Measurements from ENCODE around the gene M1AP.

M1AP gene

DNA sequence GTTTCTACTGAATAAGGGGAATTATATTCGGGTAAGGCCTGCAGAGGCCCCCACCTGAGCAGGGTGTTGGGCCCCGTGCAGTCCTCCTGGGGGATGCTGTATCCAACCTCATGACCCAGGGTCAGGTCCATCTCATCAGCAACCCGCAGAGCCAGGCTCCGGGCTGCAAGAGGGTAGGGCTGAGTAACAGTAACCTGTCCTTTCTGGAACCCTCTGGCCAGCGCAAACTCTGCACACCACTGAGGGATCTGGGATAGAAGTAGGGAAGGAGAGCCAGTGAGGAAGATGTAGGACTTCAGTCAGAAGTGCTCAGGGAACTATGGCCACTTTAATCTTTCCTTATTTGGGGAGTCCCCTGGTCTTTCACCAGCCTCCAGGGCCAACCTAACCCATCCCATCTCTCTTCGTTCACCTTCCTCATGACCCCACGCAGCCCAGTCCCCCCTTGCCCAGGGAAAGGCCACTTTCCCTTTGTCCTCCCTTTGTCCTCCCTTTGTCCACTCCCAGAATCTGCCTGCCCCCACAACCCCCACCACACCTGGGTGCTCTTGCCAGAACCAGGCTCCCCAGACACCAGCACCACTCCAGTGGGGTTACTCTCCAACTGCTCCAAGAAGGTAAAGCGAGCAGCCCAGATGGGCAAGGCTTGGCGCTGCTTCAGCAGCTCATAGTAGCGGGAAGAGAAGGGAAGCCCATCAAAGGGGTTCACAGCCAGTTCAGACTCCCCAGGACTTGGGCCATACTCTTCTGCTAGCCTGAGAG is 123.0 kb downstream of the M1AP start:
- no peak for DNase-seq (ENCODE audit: low read depth)

DNA sequence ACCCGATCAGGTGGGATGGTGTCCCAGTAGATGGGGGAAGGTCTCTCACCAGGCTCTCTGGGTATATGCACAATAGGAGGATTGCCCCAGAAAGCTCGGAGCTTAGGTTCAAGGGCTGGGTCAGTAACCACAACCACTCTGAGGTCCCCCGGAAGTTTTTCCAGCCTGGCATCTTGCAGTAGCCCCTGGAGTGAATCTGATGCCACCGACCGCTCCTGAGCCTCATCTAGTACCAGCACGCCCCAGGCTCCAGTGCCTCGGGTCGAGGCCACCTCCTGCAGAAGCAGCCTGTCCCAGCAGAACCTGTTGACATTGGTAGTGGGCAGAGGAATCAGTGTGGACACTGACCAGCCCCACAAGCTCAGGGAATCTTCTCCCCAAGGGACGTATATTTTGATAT is 124.1 kb downstream of the M1AP start:
- DNase-seq (ENCODE audit: low read depth), result no peak

DNA sequence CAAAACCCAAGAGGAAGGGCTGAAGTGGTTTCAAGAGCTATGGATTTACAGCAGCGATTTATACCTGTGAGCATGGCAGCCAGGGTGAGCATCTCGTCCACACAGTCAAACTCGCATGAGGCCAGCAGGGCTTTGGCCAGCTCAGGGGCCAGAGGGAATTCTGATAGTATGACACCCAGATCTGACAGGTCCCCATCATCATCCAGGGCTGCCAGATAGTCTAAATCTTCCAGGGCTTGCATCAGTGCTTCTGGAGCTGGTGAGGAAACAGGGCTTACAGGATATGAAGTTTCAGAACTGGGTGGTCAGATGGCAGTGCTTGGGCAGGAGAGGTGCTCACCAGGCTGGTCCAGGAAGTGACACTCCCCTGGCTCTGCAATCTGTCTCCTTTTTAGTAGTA is 125.6 kb downstream of the M1AP start:
- no peak for DNase-seq (ENCODE audit: low read depth)

DNA sequence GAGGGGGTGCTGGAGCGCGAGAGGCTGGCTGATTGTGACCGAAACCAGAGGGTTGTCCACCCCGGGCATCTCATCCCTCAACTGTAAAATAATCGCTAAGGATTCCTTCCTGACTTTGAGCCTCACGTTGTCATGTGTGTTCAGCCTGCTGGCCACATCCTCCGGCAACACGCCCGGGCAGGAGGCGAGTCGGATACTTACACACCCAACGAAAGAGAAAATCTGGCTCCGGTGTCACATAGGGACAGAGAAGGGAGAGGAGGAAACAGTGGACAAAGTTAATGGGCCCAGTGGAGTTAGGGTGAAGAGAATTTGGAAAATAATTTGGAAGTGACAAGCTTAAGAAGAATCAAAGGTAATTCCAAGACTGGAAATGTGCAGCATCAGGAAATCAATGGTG is 131.5 kb downstream of the M1AP start:
- DNase-seq (ENCODE audit: low read depth), result no peak

DNA sequence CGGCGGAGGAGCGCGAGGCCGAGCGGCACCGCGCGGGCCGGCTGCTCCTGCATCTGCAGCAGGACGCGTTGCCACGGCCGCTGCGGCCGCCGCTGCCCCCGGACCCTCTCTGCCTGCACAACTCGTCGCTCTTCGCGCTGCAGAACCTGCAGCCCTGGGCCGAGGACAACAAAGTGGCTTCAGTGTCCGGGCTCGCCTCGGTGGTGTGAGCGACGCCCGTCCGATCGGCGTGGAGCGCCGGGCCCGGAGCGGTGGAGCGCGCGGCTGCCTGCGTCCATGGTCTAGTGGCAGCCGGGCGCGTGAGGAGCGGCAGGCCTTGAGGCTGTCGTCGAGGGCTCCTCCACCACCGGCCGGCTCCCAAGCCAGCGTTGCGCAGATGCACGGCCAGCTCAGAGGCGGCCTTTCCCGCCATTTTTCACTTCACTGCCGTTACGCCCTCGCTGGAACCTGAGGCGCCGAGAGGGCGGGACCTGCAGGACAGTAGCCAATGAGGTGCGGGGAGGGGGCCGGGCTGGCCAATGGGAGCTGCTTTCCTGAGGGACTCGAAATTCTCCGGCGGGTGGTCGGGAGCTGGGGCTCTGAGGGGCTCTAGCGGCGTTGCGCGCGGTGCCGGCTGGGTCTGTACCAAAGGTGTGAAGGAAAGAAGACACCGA is 132.0 kb downstream of the M1AP start:
- peak; percentile 46 for DNase-seq (ENCODE audit: low read depth)

DNA sequence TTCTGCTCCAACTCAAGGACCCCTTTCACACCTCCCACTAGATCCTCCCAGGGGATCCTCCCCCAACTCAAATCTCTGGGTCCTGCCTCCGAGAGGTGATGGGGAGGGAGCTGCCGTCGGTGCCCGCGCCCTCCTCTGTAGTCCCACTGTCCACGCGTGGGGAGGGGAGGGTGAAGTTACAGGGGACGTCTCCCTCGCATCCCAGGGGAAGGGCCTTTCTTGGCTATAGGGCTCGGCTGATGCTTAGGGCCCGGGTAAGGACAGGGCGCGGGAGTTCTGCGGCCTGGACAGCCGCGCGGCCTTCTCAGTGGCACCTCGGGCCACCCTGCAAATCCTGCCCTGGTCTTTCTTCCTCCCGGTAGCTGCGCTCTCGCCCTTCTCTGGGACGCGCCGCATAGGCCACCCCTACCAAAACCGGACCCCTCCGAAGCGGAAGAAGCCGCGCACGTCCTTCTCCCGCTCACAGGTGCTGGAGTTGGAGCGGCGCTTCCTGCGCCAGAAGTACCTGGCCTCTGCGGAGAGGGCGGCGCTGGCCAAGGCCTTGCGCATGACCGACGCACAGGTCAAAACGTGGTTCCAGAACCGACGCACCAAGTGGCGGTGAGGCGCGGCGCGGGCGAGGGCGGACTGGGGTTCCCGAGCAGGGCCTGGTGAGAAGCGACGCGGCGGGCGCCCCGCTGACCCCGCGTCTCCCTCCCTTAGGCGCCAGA is 132.7 kb downstream of the M1AP start:
- no peak for DNase-seq (ENCODE audit: low read depth)

DNA sequence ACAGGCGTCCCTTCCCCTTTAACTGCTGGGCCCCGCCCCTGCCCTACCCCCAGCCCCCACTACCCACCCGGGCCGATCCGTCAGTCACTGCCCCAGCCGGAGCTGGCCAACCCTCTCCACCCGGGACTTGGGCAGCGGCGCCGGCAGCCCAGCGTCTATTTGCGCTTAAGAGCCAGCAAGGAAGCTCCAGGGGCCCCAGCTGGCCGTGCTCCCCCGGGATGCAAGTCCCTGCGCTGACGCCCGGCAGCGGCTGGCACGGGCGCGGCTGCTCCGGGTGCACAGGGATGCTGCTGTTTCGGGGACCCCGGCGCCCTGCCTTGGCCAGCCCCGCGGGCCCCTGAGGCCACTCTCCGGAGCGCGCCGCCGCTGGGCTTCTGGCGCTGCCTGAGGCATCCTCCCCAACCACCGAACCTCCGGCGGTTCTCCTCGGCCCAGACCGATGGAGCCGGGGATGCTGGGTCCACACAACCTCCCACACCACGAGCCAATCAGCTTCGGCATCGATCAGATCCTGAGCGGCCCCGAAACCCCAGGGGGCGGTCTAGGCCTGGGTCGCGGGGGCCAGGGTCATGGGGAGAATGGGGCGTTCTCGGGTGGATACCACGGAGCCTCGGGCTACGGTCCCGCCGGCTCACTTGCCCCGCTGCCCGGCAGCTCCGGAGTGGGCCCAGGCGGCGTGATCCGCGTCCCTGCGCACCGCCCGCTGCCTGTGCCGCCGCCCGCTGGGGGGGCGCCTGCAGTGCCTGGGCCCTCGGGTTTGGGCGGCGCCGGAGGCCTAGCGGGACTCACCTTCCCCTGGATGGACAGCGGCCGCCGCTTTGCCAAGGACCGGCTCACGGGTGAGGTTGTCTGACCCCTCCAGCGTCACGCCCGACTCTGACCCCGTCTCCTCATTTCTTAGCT is 133.5 kb downstream of the M1AP start, which contains the start of gene TLX2:
Gene TLX2, plus strand, starts transcription at position 83 of the 903 bp plus-strand sequence. Its CDS starts 357 bp downstream, at position 440.
- no peak for DNase-seq (ENCODE audit: low read depth)

DNA sequence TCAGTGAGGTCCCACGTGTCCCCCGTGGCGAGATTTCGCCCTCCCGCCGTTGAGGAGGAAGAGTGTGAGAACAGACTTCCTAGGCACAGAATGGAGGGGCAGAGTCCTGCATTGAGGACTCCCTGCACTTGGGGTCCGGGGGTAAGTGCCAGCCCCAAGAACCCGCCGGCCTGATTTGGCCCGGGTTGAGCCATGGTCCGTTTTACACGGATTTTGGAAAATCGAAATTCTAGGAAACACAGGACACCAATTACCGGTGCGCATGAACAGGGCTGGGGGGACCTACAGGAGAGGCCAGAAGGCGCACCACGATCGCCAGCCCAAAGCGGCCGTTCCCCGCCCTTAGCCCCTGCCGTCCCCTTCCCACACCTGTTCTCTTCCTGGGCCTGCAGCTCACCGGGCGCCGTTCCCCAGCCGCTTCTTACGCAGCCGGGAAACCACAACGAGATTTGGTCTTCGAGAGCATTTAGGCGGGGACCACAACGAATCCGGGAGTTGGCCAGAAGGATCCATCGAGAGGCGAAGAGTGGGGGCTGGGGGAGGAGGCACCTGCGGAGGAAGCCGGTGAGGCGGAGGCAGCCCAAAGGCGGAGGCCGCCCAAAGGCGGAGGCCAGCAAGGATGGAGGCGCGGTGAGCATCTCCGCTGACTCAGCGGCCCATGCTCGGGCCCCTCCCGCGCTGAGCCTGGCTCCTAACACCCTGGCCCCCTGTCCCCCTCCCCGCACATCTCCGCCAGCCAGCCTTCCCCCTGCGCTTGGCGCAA is 134.3 kb downstream of the M1AP start:
- DNase-seq (ENCODE audit: low read depth), result no peak

DNA sequence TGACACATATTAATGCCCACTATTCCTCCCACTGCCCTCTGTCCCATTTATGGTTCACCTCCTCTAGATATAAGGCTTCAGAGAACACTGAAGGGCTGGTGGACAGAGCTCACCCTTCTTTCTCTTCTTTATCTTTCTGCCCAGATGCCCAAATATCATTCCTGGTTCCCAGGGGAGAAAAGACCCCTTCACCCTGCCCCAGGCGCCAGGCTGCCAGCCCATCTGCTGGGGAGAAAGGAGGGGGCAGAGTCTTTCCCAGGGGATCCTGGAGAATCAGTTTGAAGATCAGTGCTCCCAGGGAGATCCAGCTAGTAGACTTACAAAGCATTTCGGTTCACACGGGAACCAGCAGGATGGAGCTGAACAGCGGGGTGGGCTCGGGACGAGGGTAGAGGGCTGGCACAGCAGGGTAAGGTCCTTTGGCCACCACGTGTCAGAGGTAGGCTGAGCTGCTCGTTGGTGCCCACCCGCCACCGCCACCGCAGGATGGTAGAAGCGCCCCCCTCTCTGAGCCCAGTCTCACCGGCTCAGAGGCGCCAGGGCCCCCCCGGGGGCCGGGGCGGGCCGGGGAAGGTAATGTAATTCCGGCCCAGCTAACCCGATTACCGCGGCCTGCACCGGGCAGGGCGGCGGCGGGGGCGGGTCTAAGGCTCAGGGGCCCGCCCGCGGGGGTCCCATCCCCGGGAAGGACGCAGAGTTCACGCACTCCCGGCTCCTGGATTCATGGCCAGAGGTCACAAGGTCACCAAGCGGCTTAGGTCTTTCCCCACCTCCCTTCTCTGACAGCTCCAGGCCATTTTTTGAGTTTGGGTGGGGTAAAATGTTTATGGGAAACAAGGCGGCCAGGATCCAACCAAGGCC is 135.2 kb downstream of the M1AP start:
- no peak for DNase-seq (ENCODE audit: low read depth)

DNA sequence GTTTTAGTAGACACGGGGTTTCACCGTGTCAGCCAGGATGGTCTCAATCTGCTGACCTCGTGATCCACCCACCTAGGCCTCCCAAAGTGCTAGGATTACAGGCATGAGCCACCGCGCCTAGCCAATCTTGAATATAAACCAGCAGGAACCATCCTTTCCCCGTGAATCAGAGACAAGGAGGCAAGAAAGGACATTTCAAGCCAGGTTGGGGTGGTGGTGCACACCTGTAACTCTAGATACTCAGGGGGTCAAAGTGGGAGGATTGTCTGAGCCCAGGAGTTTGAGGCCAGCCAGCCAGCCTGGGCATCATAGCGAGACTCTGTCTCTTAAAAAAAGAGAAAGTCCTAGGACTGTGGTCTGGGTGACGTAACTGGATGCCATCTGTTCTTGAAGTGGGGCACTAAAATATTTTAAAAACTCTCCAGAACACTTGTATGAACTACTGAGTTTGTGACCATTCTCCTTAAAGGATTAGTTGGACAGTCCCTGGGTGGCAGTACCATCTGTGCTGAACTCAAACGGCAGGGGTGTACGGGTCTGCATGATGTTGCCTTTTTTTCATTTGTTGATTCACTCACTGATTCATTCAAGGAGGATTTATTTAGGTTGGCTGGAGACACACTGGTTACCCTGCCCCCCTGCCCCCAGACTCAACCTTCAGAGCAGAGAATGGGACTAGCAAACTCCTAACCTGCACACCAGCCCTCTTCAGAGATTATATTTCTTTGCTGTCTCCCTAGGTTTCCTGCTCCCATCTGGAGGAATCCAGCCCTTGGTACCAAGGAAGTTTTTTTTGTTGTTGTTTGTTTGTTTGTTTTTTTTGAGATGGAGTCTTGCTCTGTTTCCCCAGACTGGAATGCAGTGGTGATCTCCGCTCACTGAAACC is 136.8 kb downstream of the M1AP start:
- DNase-seq (ENCODE audit: low read depth), result no peak

DNA sequence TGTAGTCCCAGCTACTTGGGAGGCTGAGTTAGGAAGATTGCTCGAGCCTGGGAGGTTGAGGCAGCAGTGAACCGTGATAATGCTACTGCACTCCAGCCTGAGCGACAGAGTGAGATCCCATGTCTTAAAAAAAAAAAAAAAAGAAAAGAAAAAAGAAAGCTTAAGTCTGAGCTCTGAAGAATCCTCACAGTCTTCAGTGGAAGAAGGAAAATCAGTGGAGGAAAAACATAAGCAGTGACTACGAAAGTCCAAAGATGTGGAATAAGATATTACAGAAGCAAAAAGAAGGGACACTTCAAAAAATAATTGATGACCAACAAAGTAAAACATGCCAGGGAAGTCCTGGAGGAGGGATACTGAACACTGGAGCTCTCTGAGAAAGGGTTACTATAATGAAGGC is 137.9 kb downstream of the M1AP start:
- no peak for DNase-seq (ENCODE audit: low read depth)

DNA sequence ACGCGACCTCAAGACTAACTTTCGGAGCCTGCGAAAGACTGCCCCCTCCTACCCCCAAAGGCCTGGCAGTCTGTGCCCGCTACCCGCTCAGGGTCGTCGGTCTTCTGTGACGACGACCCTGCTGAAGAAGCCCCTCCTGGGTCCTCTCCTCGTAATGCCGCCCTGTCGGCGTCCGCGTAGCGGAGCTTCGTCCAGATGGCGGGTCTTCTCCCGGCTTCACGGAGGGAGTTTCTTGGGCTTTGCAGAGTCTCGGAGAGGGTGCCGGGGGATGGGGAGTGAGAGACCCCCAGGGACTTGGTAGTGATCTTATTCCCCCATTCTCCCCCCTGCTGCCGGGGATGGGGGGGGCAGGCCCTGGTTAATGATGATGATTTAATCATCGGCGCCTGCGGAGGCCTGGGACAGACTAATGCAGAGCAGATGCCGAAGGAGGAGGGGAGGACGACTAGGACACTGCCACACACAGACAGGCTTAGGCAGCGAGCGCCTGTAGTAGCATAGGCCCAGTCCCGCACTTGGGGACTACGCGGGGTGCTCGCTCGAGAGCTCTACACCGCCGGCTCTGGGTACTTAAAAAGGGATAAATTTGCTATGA is 140.1 kb downstream of the M1AP start:
- DNase-seq (ENCODE audit: low read depth), result peak; percentile 44

Measured in iris pigment epithelial cell (primary cell).